ENCODE measurements around the gene USP53. TPM values are rescaled to one million over a fixed set of nuclear protein-coding genes. Genes with fewer than 3 reads are reported as not detected.

The USP53 gene
- total RNA-seq, 3 donors from 2014 or later = 57.7 to 118 (median 67.6) TPM

GRCh38 chr4:119229908-119230687, 17.6 kb downstream of the USP53 start:
- no peak for TF ChIP-seq CTCF (IDR thresholded peaks at IDR 0.05)
- Histone ChIP-seq H3K9me3 (no peaks in the 10 kb centered on the region), H3K36me3 (ENCODE audit: low read depth) (no peaks in the 10 kb centered on the region), H3K4me3 (no peak overlapping the region), H3K4me1 (ENCODE audit: low read depth) (peaks cover 7% of the 10 kb centered on the region)
- DNase-seq (no peak), ATAC-seq (no peak)
- intact Hi-C loops (cut with DNase I, micrococcal nuclease) = no loop called here

GRCh38 chr4:119231491-119231890, 19.0 kb downstream of the USP53 start:
- Histone ChIP-seq H3K4me1 (ENCODE audit: low read depth) (peaks cover 7% of the 10 kb centered on the region), H3K4me3 (no peak overlapping the region), H3K9me3 (no peaks in the 10 kb centered on the region), H3K36me3 (ENCODE audit: low read depth) (no peaks in the 10 kb centered on the region)
- no peak for TF ChIP-seq CTCF (IDR thresholded peaks at IDR 0.05)
- intact Hi-C loops (cut with DNase I, micrococcal nuclease) = no loop called here
- ATAC-seq (peak; percentile 86), DNase-seq (no peak)

- H3K4me1 ChIP-seq (ENCODE audit: low read depth) = peaks cover 7% of the 10 kb centered on the region
- ATAC-seq (no peak), DNase-seq (no peak)
- TF ChIP-seq CTCF (IDR thresholded peaks at IDR 0.05) = no peak
- intact Hi-C loops (cut with DNase I, micrococcal nuclease) = no loop called here
- H3K4me3 ChIP-seq = no peak overlapping the region
- no peaks in the 10 kb centered on the region for H3K9me3 ChIP-seq
- no peaks in the 10 kb centered on the region for H3K36me3 ChIP-seq (ENCODE audit: low read depth)
Measured at GRCh38 chr4:119232286-119232685, 19.8 kb downstream of the USP53 start.

DNA sequence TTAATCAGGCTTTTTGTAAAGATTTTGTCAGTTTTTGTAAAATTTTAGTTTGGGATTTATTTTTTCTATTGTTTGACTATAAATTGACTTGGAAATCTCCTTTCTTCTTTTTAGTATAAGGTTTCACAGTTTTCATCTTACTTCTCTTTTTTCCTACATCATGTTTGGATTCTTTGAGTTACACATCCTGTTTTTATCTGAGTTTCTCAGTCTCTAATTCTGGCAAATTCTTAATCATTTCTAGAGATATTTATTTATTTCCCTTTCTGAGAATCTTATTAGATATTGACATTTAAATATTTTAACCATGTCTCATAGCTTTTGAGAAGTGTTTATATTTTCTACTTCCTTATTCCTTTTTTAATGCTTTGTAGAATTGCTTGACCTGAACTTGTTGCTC, 20.7 kb downstream of the USP53 start:
- ATAC-seq = no peak
- H3K4me1 ChIP-seq (ENCODE audit: low read depth) = peaks cover 7% of the 10 kb centered on the region
- H3K4me3 ChIP-seq = no peak overlapping the region
- no peaks in the 10 kb centered on the region for H3K36me3 ChIP-seq (ENCODE audit: low read depth)
- DNase-seq = no peak
- no peak for TF ChIP-seq CTCF (IDR thresholded peaks at IDR 0.05)
- intact Hi-C loops (cut with DNase I, micrococcal nuclease) = no loop called here
- H3K9me3 ChIP-seq = no peaks in the 10 kb centered on the region

GRCh38 chr4:119233750-119234149, 21.2 kb downstream of the USP53 start:
- H3K9me3 ChIP-seq = no peaks in the 10 kb centered on the region
- H3K4me1 ChIP-seq (ENCODE audit: low read depth) = peaks cover 7% of the 10 kb centered on the region
- DNase-seq (no peak), ATAC-seq (peak; percentile 10)
- TF ChIP-seq CTCF (IDR thresholded peaks at IDR 0.05) = no peak
- no peak overlapping the region for H3K4me3 ChIP-seq
- no peaks in the 10 kb centered on the region for H3K36me3 ChIP-seq (ENCODE audit: low read depth)
- intact Hi-C loops (cut with DNase I, micrococcal nuclease) = no loop called here

Data from mucosa of descending colon (tissue), 3 donors.